ENCODE measurements around the gene CCDC171.
"Not testable (repeated sequence)": the region's sequence is repeated elsewhere in the genome, so short reads cannot be mapped to it uniquely, and the experiment has no call there.

Gene CCDC171

DNA sequence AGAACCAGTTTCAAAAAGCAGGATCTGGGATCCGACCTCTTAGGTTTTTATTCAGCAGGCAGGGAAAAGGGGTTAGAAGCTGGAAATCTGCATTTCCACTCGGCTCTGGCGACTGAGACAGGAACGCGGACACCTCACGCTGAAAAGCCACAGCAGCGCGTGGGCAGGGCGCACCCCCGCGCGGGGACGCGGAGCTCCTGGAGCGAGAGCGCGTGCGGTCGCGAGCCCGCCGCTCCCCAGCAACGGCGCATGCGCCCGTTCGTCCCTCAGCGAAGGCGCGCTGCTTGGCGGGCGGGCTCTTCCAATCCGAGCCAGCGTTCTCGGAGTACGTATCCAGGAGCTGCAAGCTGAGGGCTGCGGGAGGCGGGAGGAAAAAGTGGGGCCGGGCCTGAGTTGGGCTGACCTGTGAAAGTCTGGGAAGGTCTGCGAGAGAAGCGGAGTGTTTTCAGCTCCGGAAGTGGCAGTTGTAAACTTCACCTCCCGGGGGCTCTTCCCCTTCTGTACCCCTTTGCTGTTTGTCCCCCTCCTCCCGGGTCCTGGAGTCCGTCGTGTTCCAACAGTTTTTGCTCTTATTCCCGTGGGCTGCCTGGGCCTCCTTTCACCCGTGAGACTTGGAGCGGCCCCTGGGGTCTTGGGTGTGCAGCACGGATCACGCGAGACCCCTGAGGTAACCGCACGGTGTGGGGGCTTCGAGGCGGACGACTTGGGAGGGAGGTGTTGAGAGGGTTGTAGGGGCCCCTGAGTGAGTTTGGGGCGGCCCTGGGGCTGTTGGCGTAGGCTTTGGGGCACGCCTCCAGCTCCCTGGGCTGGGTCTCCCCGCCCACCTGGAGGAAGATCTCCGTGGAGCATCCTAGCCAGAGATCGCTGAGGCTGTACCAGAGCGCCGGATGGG, at the start of gene CCDC171:
Gene CCDC171, plus strand, starts transcription at position 408 of the 892 bp plus-strand sequence. CDS start 11,046 bp downstream, outside the sequence.
- DNase-seq (ENCODE audit: low spot score): peak; percentile 93

DNA sequence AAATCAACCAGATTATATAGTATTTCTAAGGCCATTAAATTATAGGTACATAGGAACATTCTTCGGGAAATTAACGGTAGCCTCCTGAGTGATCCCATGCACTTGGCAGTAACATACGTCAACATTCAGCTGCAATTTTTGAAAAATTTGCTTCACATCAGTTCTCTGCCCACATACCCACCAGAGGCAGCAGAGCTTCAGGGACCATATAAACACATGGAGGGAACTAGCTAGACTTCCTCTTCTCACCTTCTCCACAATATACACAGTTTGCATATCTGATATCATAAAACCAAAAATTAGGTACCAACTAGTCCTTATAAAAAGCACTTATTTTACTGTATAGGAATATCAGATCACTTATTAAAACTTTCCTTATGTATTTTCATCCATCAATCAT, 46.9 kb upstream of the CCDC171 start:
- DNase-seq (ENCODE audit: low spot score): no peak

DNA sequence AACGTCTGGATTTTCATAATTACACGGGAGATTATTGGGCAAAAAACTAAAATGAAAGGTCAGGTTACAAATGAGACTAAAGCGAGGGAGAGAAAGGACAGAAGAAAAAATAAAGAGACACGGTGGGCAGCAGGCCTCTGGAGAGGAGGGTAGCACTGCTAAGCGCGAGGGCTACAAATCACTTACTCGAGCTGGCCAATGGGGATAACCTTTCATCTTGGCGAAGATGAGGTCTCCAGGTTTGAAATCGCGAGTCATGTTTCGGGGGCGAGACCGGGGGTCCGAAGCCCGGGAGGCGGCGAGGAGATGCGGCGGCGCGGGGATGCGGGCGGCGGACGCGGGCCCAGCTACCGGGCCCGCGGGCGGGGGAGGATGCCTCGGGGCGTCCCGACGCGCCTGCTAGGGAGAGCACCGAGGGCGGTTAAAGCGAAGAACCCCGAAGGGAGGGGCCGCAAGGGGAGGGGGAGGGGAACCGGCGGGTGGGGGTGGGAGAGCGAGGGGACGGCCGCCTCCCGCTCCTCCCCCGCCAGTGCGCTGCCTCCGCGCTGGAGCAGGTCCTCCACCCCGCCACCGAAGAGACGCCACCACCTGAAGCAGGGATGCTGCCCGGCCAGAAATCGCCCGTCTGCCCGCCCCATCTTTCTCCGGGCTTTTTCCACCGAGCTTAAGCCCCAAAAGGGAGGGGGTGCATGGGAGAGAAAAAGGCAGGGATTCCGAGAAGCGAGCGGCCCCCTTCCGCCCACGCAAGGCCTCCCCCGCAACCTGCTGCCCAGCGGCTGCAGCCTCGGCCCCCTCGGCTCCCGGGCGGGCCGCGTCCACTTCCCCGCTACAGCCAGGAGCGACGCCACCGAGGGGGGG, 42.7 kb upstream of the CCDC171 start:
- DNase-seq (ENCODE audit: low spot score): no peak

DNA sequence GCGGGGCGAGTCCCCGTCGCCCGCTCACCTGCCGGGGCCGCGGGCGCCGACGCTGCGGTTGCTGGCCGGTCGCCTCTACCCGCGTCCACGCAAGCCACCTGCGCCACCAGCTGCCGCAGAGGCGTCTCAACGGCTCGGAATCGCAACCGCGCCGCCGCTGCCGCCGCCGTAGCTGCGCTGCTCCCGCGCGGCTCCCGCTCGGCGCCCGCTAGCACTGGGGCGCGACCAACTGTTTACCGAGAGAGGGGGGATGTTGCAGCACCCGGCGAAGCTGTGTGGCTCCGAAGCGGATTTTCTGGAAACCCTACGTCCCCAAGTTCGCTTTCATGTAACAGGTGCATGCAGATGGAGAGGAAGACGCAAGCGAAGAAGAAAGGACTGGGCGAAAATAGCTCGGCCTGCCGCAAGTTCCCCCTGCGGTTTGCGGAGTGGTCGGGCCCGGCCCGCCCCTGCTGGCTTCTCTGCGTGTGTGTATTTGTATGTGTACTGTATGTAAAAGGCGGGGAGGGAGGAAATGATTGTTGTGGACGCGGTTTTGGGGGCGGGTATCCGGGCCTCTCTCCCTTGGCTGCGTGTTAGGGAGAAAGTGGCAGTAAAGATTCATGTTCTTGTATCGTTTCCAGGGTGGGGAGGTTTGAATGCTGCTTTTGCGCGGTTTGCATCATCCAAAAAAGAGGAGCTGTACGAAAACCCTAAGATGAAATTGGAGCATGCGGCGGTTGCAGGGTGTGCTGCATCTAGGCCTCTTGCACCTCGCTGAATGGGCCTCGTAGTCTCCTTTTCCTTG, 41.9 kb upstream of the CCDC171 start, which contains the start of gene PSIP1:
Gene PSIP1, minus strand, starts transcription at position 182 of the 787 bp plus-strand sequence. CDS start 782 bp downstream, outside the sequence.
- DNase-seq (ENCODE audit: low spot score): peak; percentile 79

DNA sequence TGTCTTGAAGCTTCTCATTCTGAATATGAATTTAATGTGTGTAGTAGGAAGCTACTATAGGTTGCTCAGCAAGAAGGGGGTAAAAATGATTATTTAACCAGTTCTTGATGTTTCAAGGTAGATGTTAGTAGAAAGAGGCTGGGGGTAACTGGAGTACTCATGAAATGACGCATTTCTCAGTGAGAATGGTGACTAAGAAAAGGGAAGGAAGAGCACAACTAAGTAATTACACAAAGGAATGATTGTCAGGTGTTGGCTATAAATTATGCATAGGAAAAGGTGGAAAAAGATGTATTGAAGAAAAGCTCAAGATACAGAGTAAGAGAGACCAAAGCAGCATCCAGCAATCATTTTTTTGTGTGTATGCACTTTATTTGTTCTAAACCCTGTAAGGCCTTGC, 40.6 kb upstream of the CCDC171 start:
- no peak for DNase-seq (ENCODE audit: low spot score)

DNA sequence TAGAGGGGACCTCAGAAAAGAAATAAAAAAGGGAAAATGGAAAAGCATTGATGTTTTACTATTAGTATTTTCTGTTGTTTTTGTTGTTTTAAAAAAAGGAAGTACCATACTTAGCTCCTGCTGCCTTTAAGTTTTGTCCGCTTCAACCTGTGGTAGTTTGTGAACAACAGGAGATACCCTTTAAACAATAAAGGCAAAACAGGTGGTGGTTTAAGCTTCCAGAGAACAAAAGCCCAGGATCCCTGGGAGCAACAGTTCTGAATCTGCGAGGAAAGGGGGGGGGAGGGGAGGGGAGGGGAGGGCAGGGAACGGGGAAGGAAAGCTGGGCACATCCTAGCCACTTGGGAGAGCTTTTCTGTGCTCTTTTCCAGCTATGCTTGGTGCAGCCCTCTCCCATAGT, 40.0 kb upstream of the CCDC171 start:
- no peak for DNase-seq (ENCODE audit: low spot score)

DNA sequence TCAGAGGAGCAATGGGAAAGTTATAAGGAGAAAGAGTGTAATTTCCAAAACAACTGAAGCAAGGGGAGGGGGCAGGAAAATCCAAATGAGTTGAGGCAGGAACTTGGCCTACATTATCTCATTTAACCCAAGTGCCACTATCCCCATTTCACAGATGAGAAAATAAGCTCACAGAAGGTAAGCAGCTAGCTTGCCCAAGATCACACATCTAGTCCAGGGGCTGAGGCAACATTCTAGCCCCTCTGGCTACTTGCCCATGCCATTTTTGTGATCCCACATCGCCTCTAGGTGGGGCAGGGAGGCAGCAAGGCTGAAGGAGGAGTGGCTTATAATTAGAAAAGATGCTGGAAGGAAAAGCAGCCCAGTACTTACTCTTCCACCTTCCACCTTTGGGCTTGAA, 39.5 kb upstream of the CCDC171 start:
- DNase-seq (ENCODE audit: low spot score): no peak

DNA sequence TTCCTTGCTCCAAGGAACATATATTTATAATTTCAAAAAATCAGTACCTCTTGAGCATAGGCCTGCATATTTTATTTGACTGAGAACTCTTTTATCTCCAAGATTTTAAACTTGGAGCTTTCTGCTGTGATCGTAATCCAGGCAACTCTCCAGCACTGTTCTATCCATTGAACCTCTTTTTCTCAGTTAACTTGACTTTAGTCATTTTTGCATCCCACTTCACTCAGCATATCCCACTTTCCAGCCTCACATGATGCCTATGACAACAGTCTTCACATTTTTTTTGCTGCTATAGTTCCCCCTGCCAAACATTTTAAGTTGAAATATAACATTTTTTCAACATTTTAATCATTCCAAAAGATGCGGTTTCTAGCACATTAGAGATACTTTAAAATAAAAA, 33.0 kb upstream of the CCDC171 start:
- DNase-seq (ENCODE audit: low spot score): no peak

DNA sequence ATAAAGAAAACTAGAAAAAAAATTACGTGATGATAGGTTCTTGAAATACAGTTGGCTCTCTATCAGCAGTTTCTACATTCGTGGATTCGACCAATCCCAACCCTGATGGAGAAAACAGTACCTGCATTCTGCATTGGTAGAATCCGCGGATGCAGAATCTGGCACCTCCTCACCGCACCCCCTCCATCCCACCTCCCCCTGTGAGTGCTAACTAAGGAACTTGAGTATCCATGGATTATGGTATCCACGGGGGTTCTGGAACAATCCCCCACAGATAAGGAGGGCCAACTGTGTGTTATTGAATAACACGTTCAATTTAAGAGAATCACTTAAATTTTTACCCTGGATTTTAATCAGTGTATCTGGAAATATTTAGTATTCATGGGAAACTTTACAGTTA, 31.6 kb upstream of the CCDC171 start:
- no peak for DNase-seq (ENCODE audit: low spot score)

DNA sequence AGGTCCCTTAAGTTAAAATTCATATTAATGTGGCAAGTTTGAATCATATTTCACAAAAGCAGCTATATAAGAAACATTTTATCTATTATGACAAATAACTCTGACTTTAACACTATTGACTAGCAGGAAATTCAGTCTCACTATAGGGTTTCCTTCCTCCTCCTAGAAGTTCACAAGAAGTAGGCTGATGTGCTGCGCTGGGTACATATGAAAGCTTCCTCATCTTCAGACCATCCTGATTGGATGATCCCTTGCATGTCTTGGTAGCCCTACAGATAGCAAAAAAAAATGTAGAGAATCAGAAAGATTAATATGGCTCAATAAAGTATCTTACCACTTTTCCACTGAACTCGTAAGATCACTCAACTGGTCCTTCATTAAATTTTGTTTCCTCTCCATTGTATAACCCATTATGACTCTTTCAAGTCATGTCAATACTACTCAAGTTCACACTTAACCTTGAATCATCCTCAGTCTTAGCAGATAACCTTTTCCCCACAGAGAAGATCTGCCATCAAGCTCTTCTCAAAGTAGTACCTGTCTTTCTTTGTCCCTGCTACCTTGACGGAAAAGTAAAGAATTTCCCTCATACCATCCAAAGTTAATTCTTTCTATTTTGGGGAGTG, 30.6 kb upstream of the CCDC171 start:
- DNase-seq (ENCODE audit: low spot score): no peak

DNA sequence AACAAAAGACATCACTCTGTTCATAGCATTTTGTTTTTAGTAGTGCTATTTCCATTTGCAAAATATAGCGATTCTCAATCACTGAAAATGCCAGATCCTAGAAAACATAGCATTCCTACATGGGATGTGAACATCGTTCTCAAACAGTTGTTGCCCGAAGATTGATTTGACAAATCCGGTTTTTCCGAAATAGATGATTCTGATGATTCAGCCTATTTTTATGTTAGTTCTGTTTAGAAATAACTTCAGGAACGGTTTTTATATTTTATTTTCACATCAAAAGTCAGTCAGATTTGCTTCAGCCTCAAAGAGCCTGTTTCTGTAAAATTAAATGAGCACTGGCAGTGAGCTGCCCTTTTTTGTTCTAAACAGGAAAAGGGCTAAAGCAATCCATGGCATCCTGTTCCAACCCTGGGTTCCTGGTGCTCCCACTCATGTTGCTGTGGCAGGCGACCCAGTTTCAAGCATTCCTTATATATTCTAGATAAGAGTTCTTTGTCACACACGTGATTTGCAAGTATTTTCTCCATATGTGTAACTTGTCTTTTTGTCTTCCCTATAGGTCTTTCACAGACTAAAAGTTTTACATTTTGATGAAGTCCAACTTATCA, 27.9 kb upstream of the CCDC171 start:
- no peak for DNase-seq (ENCODE audit: low spot score)

DNA sequence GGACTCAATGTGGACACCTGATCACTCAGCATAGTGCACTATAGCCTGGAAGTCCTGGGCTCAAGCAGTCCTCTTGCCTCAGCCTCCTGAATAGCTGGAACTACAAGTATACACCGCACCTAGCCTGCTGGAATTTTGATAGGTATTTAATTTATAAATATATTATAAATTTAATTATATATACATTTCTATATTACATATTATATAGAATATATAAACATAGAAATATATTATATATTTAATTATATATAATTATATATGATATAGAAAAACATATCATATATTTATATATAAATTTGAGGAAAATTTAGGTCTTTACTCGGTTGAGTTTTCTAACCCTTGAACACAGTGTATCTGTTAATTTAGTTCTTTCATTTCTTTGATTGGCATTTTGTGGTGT, 26.9 kb upstream of the CCDC171 start:
- DNase-seq (ENCODE audit: low spot score): no peak

DNA sequence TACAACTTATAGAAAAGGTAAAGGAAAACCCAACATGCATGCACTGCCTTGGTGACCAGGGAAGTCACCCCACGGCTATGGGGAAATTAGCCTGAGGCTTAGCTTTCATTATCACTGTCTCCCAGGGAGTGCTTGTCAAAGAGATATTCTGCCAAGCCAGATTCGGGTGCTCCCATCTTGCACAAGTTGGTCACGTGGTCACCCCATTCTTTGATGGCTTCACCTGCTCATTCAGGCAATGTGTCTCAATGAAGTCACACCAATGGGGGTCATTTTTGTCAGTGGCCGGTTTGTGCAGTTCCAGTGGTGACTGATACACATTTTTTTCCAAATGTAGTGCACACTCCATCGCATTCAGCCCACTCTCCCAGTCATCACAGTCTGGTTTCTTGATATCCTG, 25.8 kb upstream of the CCDC171 start:
- not testable (repeated sequence) for DNase-seq (ENCODE audit: low spot score)

DNA sequence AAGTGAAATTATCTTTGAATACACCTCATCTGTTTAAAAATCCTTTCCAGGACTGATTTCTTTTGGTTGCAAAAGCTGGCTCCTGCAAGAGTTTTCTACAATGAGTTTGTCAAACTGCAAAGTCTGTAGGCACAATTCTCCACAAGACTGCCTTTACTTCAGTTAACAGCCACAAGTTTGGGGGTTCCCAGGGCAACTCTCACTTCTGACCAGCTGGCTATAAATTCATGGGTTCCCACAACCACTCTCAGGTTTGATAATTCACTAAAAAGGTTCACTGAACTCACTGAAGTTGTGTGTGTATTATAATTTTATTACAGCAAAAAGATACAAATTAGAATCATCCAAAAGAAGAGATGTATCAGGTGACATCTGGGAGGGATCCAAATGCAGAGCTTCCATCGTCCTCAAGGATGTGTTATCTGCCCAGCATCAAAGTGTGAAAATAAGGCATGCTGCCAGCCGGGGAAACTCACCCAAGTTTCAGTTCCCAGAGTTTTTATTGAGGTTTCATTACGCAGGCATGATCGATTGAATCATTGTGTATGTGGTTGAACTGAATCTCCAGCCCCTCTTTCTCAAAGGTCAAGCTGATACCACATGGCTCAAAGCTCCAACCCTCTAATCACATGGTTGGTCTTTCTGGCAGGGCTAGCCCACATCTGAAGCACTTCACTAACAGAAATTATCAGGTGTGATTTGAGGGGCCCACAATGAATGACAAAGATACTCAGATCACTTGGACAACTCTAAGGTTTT, 23.1 kb upstream of the CCDC171 start:
- DNase-seq (ENCODE audit: low spot score): no peak

DNA sequence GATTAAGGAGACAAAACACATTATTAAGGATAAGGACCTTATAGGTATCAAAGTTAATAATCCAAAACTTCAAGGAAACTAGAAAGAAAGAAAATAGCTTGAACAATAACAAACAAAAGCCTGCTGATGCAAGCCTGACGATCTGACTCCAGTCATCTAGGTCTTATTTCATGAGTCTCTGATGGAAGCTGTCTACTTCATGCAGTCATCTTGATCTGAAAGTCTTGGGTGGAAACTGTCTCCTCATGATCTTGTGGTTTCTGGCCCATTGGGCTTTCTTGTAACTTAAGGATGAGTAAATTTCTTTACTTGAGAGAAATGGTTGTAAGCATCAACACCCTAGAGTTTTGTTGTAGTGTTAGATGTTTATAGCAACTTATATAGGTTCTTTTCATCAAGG, 21.5 kb upstream of the CCDC171 start:
- DNase-seq (ENCODE audit: low spot score): no peak

DNA sequence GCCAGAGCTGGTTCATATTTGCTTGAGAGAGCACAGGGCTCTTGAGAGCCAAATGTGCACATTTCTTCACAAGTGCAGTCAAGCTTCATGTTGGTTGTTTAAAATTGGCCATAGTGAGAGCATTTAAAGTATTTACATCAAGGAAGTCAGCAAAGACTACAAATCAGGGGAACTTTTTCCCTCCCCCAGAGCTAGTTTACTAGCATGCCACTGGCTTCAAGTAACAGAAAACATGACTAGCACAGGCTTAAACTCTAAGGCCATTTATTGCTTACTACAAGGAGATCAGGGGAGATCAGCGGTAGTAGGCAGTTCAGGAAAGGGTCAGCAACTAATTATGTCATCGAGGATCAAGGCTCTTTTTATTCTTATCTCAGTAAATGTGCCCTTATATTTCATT, 11.0 kb upstream of the CCDC171 start:
- DNase-seq (ENCODE audit: low spot score): no peak

DNA sequence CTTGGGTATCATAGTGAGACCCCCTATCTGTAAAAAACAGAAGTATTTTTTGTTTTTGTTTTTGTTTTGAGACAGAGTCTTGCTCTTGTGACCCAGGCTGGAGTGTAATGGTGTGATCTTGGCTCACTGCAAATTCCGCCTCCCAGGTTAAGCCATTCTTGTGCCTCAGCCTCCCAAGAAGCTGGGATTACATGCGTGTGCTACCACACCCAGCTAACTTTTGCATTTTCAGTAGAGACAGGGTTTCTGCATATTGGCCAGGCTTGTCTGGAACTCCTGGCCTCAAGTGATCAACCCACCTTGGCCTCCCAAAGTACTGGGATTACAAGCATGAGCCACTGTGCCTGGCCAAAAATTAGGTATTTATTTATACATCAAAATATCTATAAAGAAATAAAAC, 10.2 kb upstream of the CCDC171 start:
- no peak for DNase-seq (ENCODE audit: low spot score)

DNA sequence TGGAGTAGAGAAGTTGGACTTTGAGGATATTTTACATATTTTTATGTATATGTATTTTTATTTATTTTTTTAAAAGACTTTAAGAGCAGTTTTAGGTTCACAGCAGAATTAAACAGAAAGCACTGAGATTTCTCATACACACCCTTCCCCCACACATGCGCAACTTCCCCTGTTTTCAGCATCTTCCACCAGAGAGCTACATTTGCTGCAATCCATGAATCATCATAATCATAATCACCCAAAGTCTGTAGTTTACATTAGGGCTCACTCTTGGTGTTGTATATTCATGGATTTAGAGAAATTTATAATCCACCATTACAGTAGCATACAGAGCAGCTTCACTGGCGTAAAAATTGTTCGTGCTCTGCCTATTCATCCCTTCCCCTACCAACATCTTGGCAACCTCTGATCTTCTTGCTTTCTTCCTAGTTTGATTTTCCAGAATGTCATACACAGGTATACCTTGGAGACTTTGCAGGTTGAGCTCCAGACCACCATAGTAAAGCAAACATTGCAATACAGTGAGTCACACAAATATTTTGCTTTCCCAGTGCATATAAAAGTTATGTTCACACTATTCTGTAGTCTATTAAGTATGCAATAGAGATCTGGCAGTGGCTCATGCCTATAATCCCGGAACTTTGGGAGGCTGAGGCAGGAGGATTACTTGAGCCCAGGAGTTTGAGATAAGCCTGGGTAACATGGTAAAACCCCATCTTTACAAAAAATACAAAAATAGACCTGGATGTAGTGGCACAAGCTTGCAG, 9.6 kb upstream of the CCDC171 start:
- DNase-seq (ENCODE audit: low spot score): no peak

DNA sequence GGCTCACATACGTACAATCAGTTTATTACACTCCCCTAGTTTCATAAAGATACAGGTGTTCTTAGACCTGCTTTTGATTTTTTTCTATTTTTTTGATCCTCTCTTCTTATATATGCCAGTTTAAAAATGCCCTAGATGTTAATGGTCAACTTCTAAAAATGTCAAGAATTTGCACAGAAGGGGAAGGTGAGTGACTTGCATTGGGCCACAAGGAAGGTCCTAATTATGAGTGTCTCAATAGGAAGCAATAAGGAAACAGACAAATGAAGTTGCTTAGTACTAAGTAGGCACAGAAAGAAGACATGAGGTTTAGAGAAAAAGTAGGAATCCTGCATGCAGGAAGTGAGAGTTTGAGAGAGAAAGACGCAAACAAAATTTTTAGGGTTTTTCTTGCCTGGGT, 3.2 kb upstream of the CCDC171 start:
- DNase-seq (ENCODE audit: low spot score): no peak

DNA sequence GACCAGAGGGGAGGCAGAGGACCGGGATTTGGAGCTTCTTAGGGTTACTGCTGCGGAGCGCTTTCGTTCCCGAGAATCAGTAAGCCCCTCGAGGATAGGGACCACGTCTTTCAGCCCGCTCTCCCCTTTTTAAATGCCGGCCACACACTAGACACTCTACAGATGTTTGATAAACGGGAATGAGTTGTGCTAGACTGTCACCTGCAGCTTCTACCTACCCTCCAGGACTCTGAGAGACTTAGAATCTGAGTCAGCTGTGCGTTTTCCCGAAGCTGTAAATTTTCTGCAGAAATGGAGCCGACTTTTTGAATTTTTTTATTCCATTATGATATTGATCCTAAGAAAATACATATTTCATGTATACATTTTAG, 670 bp downstream of the CCDC171 start:
- no peak for DNase-seq (ENCODE audit: low spot score)

Data from LoVo (cell line).